Stimulated activated naive CD4-positive, alpha-beta T cell treated with Interleukin-2 at 50 U/mL for 16 hours (primary cell): ENCODE results near the gene SPANXA2.
"Not testable (repeated sequence)": the region's sequence is repeated elsewhere in the genome, so short reads cannot be mapped to it uniquely, and the experiment has no call there.

Source experiments
- DNase-seq: peaks from one replicate; lab custom pipeline; 2025; lab: John Stamatoyannopoulos, UW

The SPANXA2 gene, protein sequence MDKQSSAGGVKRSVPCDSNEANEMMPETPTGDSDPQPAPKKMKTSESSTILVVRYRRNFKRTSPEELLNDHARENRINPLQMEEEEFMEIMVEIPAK

DNA sequence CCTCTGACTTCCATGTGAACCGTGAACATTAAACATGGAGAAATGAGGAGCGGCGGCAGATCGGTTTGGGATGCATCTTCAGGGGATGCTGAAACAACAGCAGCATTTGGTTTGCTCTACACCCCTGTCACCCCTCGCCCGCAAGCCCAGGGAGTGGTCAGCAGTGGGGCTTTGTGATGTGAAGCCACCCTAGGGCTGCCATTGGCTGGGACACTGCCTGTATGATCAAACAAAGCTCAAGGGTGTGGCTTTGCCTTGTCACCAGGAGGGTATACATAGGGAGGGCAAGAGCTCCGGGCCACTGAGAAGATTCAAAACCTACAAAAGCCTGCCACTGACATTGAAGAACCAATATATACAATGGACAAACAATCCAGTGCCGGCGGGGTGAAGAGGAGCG is at the start of gene SPANXA2:
SPANXA2 (plus strand) TSS at position 301 of the 400 bp plus-strand sequence; CDS start at position 361, 60 bp downstream.
- DNase-seq: not testable (repeated sequence)

DNA sequence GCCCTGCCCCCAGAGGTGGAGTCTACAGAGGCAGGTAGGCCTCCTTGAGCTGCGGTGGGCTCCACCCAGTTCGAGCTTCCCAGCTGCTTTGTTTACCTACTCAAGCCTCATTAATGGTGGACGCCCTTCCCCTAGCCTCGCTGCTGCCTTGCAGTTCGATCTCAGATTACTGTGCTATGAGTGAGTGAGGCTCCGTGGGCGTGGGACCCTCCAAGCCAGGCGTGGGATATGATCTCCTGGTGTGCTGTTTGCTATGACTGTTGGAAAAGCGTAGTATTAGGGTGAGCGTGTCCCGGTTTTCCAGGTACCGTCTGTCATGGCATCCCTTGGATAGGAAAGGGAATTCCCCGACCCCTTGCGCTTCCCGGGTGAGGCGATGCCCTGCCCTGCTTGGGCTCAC is 47.0 kb upstream of the SPANXA2 start:
- not testable (repeated sequence) for DNase-seq

DNA sequence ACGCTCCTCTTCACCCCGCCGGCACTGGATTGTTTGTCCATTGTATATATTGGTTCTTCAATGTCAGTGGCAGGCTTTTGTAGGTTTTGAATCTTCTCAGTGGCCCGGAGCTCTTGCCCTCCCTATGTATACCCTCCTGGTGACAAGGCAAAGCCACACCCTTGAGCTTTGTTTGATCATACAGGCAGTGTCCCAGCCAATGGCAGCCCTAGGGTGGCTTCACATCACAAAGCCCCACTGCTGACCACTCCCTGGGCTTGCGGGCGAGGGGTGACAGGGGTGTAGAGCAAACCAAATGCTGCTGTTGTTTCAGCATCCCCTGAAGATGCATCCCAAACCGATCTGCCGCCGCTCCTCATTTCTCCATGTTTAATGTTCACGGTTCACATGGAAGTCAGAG is 4.9 kb upstream of the SPANXA2 start, which contains the start of gene SPANXA1:
SPANXA1 (minus strand) TSS at position 101 of the 400 bp plus-strand sequence; CDS start at position 41, 60 bp downstream.
- not testable (repeated sequence) for DNase-seq

DNA sequence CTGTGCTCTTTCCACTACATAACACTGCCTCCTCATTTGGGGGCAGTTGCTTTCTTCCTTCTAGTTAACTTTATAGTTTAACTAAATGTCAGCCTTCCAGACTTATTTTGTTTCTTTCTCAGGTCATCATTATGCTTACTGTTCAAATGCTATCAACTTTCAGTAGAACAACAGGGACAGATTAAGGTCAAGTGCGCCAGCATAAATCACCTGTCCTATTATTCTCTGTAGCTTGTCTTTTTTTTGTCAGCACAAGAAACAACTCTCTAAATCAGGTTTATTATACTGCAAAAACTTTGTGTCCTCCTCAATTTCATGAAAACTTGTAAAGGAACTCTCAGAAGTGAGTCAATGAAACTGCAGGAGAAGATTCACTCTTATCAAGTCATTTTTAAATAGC is 19.6 kb downstream of the SPANXA2 start:
- DNase-seq: no peak

DNA sequence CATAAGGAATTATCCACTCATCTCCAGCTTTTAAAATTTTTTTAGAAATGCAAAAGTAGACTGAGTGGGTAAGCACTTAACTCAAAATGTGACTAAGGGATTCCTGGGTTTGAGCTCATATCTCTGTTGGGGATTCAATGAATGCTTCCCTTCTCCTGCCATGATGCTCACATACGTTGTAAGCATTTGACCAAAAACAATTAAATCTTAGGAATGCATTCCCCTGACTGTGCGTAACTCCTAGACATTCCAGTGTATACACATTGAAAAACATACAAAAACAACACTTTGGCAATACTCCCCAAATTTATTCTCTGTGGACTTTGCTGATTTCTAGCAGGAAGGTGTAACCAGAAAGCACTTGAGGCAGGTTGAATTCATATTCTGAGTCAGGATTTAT is 29.8 kb downstream of the SPANXA2 start:
- DNase-seq: no peak

DNA sequence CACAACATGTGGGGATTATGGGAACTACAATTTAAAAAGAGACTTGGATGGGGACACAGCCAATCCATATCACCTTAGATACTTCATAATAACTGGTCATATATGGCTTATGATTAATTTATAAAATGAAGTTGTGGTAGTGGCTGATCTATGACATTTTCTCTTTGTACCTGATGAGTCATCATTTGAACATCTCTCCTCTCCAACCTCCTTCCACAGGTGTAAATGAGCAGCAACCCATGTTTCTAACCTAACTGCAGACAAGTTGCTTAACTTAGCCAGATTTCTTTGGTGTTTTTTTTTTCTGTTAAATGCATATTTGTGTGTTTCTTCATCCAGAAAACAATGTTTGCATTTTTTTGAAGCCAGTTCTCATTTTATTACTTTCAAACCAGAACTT is 42.6 kb downstream of the SPANXA2 start:
- DNase-seq: no peak

DNA sequence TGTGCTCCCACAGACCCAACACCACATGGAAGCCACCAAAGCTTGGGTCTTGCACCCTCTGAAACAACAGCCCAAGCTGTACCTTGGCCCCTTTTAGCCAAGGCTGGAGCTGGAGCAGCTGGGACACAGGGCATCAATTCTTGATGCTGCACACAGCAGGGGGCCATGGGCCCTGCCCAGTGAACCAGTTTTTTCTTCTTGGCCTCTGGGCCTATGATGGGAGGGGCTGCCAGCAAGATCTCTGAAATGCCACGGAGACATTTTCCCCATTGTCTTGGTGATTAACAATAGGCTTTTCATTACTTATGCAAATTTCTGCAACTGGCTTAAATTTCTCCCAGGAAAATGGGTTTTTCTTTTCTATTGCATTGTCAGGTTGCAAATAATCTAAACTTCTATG is 49.0 kb downstream of the SPANXA2 start:
- no peak for DNase-seq
